SU-DHL-6 (cell line): ENCODE data around the gene KCTD16.

Source experiments
- EZH2phosphoT487 ChIP-seq: fragments of 200-600 bp; sonication (generic), shearing (Covaris generic); conservative IDR thresholded peaks from 2 replicates; pipeline ENCODE4 v1.6.1; 2018; ENCODE audit warnings: mild to moderate bottlenecking, antibody characterized with exemption, low read length, moderate library complexity, mixed read lengths
- TF ChIP-seq, protein P1 (sequence below): fragments of 200-600 bp; sonication (generic); IDR thresholded peaks from one replicate; pipeline ENCODE4 v1.5.1; 2017; ENCODE audit warnings: antibody characterized with exemption, mild to moderate bottlenecking, low read length, moderate library complexity; ENCODE audit not compliant: insufficient read depth, poor library complexity, severe bottlenecking

DNA sequence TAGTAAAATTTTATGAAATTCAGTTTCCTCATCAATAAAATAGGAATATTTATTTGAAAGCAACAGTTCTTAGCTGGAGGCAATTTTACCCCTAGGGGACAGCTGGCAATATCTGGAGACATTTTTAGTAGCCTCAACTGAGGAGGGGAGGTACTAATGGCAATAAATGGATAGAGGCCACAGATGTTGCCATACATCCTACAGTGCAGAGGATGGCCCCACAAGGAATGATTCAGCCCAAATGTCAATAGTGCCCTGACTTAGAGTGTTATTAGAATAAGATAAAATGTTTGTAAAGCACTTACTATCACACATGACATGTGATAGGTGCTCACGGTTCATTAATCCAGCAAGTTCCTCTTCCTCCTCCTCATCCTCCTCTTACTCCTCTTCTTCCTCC, 293.6 kb downstream of the KCTD16 start:
- TF ChIP-seq, protein P1, sequence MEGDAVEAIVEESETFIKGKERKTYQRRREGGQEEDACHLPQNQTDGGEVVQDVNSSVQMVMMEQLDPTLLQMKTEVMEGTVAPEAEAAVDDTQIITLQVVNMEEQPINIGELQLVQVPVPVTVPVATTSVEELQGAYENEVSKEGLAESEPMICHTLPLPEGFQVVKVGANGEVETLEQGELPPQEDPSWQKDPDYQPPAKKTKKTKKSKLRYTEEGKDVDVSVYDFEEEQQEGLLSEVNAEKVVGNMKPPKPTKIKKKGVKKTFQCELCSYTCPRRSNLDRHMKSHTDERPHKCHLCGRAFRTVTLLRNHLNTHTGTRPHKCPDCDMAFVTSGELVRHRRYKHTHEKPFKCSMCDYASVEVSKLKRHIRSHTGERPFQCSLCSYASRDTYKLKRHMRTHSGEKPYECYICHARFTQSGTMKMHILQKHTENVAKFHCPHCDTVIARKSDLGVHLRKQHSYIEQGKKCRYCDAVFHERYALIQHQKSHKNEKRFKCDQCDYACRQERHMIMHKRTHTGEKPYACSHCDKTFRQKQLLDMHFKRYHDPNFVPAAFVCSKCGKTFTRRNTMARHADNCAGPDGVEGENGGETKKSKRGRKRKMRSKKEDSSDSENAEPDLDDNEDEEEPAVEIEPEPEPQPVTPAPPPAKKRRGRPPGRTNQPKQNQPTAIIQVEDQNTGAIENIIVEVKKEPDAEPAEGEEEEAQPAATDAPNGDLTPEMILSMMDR: no peak
- no peak for TF ChIP-seq EZH2phosphoT487
